Measurements from ENCODE around the gene STAC2. TPM values are rescaled to one million over a fixed set of nuclear protein-coding genes. Genes with fewer than 3 reads are reported as not detected.
A peak's percentile ranks its signal among the peaks of the same experiment; 100 is the strongest.

Gene STAC2
- total RNA-seq, 2 experiments from 2014 or later = not detected

DNA sequence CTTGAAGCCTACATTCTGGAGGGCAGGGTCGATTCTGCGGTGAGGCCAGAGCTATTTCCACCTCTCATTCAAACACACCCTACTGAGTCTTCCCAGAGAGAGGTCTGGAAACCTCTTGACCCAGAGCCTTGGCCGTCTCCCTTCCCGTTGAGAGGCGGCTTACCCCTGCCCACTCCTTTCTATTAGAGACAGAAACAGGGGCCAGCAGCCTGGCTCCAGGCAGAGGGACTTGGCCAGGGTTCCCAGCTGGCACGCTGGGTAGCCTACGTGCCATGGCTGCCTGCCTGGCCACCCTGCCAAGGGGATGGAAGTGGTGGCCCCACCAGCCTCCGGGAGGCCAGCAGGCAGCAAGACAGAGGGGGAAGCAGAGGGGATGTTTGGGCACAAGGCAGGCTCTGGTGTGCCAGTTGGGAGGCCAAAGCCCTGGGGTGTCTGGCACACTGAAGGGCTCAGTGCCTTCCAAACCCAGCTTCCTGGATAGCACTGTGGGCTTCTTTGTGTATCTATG, 6.0 kb downstream of the STAC2 start:
- H3K4me1 Mint-ChIP-seq (ENCODE audit: low read depth) = peaks cover 2% of the 10 kb centered on the region
- POLR2A ChIA-PET = no interaction called here
- intact Hi-C loops (cut with micrococcal nuclease) = no loop called here
- CTCF ChIA-PET = interaction anchor here (0.5 to 1.4 kb wide), 2 partner anchors 10 to 17 kb away, joined by 3 to 5 read pairs; no protein-coding TSS in a partner anchor
- no peak overlapping the region for H3K27ac Mint-ChIP-seq
- no peak overlapping the region for H3K4me3 Mint-ChIP-seq
- no peaks in the 10 kb centered on the region for H3K36me3 Mint-ChIP-seq
- no peaks in the 10 kb centered on the region for H3K9me3 Mint-ChIP-seq
- DNase-seq = no peak
- H3K27me3 Mint-ChIP-seq = peaks cover 31% of the 10 kb centered on the region

DNA sequence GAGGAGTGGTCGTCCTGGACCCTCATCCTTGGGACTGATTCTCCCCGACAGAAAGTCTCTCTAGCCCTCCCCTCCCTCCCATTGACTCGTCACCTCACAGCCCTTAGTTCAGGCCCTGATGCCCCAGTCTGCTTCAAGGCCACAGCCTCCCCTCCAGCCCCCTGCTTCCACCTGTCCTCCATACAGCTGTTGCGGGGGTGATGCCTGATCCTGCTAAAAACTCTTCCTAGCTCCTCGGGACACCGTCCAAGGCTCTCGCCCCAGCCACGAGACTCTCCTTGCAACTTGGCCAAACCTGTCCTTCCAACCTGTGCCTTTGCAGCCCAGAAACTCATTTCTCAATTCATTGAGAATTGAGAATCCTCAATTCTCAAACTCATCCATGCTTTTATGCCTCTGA, 6.8 kb downstream of the STAC2 start:
- peaks cover 2% of the 10 kb centered on the region for H3K4me1 Mint-ChIP-seq (ENCODE audit: low read depth)
- no peak overlapping the region for H3K27ac Mint-ChIP-seq
- POLR2A ChIA-PET = no interaction called here
- no peaks in the 10 kb centered on the region for H3K9me3 Mint-ChIP-seq
- intact Hi-C loops (cut with micrococcal nuclease) = no loop called here
- H3K27me3 Mint-ChIP-seq = peaks cover 26% of the 10 kb centered on the region
- CTCF ChIA-PET = interaction anchor here (1.4 to 2.0 kb wide), 3 partner anchors 18 to 25 kb away, joined by 5 to 8 read pairs (median 7); no protein-coding TSS in a partner anchor
- no peaks in the 10 kb centered on the region for H3K36me3 Mint-ChIP-seq
- H3K4me3 Mint-ChIP-seq = no peak overlapping the region
- DNase-seq = no peak

GRCh38 chr17:39217734-39218369, 7.9 kb downstream of the STAC2 start:
- intact Hi-C loops (cut with micrococcal nuclease) = no loop called here
- POLR2A ChIA-PET = no interaction called here

GRCh38 chr17:39213852-39214251, 11.9 kb downstream of the STAC2 start:
- H3K4me3 Mint-ChIP-seq = no peak overlapping the region
- peaks cover 13% of the 10 kb centered on the region for H3K27me3 Mint-ChIP-seq
- H3K9me3 Mint-ChIP-seq = no peaks in the 10 kb centered on the region
- intact Hi-C loops (cut with micrococcal nuclease) = no loop called here
- no peak overlapping the region for H3K27ac Mint-ChIP-seq
- H3K36me3 Mint-ChIP-seq = no peaks in the 10 kb centered on the region
- DNase-seq = no peak
- peaks cover 13% of the 10 kb centered on the region for H3K4me1 Mint-ChIP-seq (ENCODE audit: low read depth)
- POLR2A ChIA-PET = no interaction called here
- CTCF ChIA-PET = interaction anchor here (14.9 kb wide), 1 partner anchor 26 kb away, joined by 580 read pairs; no protein-coding TSS in a partner anchor

More at GRCh38 chr17:39217734-39218369, 7.9 kb downstream of the STAC2 start:
- Mint-ChIP-seq H3K27me3 (peaks cover 21% of the 10 kb centered on the region), H3K4me3 (peak overlapping the region; percentile 32), H3K9me3 (no peaks in the 10 kb centered on the region), H3K4me1 (ENCODE audit: low read depth) (peaks cover 2% of the 10 kb centered on the region), H3K36me3 (no peaks in the 10 kb centered on the region), H3K27ac (no peak overlapping the region)
- CTCF ChIA-PET = interaction anchor here (0.7 to 2.0 kb wide), 7 partner anchors 12 to 53 kb away, joined by 3 to 8 read pairs (median 4); no protein-coding TSS in a partner anchor
- DNase-seq = no peak

DNA sequence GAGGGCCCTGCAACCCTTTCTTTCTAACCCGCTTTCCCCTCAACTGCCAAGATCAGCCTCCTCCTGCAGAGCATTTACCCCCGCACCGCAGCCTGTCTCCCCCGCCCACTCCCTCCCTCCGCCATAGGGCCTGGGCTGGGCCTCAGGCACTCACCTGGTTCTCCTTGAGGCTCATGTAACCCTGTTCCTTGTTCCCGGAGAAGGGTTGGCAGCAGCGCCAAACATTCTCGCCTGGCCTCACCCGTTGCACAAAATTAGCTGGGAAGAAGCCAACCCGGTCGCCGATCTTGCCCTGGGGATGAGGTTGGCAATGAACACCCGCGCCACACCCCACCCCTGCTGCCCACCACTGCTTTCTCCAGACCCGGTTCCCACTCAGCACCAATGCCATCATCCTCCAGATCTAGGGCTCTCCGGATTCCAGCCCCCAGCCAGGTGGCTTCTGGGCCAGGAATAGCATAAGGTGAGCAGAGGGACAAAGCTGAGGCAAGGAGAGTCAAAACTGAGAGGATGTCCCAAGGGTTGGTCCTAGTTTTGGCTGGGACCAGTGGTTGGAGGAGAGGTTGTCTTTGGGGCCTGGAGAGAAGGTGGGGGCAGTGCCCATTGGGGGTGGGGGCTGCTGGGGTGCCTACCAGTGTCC, 12.8 kb downstream of the STAC2 start:
- Mint-ChIP-seq H3K4me3 (no peak overlapping the region), H3K4me1 (ENCODE audit: low read depth) (peaks cover 19% of the 10 kb centered on the region), H3K27ac (peak overlapping the region; percentile 18), H3K36me3 (no peaks in the 10 kb centered on the region), H3K9me3 (no peaks in the 10 kb centered on the region), H3K27me3 (peaks cover 12% of the 10 kb centered on the region)
- intact Hi-C loops (cut with micrococcal nuclease) = no loop called here
- ChIA-PET POLR2A (no interaction called here), CTCF (interaction anchor here (14.9 kb wide), 1 partner anchor 27 kb away, joined by 580 read pairs; no protein-coding TSS in a partner anchor)
- DNase-seq = no peak

DNA sequence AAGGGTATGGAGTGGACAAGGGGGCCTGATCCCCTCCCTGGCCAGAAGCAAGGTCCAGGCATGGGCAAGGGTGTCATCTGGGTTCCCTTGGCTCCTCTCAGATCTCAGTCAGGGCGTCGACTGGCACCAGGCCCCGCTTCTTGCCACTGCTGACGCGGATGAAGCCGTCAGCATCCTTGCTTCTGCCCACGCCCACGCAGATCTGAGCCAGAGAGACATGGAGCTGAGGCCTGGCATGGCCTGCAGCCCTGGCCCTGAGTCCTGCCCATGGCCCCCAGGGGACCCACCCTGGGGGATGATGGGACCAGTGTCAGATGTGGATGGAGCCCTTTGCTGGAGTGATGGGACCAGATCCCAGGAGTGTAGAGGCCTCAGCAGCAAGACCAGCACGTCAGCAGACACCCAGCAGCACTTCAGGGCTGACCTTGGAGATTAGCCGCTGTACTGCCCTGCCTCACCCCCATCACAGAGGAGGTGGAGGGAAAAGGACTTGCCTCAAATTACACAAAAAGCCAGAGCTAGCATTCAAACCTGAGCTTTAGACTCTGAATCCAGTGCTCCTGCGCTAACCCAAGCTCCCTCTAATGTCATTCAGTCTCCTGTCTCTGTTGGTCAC, 13.4 kb downstream of the STAC2 start:
- H3K4me1 Mint-ChIP-seq (ENCODE audit: low read depth) = peaks cover 21% of the 10 kb centered on the region
- H3K27ac Mint-ChIP-seq = no peak overlapping the region
- DNase-seq = no peak
- H3K27me3 Mint-ChIP-seq = peaks cover 10% of the 10 kb centered on the region
- ChIA-PET POLR2A (no interaction called here), CTCF (interaction anchor here (14.9 kb wide), 1 partner anchor 28 kb away, joined by 580 read pairs; no protein-coding TSS in a partner anchor)
- no peak overlapping the region for H3K4me3 Mint-ChIP-seq
- intact Hi-C loops (cut with micrococcal nuclease) = no loop called here
- no peaks in the 10 kb centered on the region for H3K36me3 Mint-ChIP-seq
- no peaks in the 10 kb centered on the region for H3K9me3 Mint-ChIP-seq

GRCh38 chr17:39210093-39210434, 15.7 kb downstream of the STAC2 start:
- intact Hi-C loops (cut with micrococcal nuclease) = no loop called here
- Mint-ChIP-seq H3K36me3 (peaks cover 2% of the 10 kb centered on the region), H3K4me3 (peak overlapping the region; percentile 12), H3K27ac (no peak overlapping the region), H3K4me1 (ENCODE audit: low read depth) (peaks cover 27% of the 10 kb centered on the region), H3K27me3 (no peaks in the 10 kb centered on the region), H3K9me3 (no peaks in the 10 kb centered on the region)
- POLR2A ChIA-PET = interaction anchor here (1.3 to 2.3 kb wide), 3 partner anchors 10 to 37 kb away, joined by 3 to 8 read pairs (median 6); partner anchors contain the start of gene RPL19
- DNase-seq = no peak
- CTCF ChIA-PET = interaction anchor here (0.6 to 14.9 kb wide), 2 partner anchors 10 to 30 kb away, joined by 3 to 580 read pairs; no protein-coding TSS in a partner anchor

GRCh38 chr17:39209317-39210092, 16.2 kb downstream of the STAC2 start:
- Mint-ChIP-seq H3K9me3 (no peaks in the 10 kb centered on the region), H3K36me3 (peaks cover 7% of the 10 kb centered on the region), H3K27me3 (no peaks in the 10 kb centered on the region), H3K4me3 (no peak overlapping the region), H3K27ac (no peak overlapping the region), H3K4me1 (ENCODE audit: low read depth) (peaks cover 27% of the 10 kb centered on the region)
- CTCF ChIA-PET = interaction anchor here (0.6 to 14.9 kb wide), 5 partner anchors 10 to 45 kb away, joined by 3 to 580 read pairs (median 4); no protein-coding TSS in a partner anchor
- intact Hi-C loops (cut with micrococcal nuclease) = no loop called here
- peak; percentile 83 for DNase-seq
- POLR2A ChIA-PET = interaction anchor here (1.7 to 2.3 kb wide), 2 partner anchors 10 to 35 kb away, joined by 6 to 8 read pairs; partner anchors contain the start of gene RPL19

GRCh38 chr17:39208893-39209292, 16.9 kb downstream of the STAC2 start:
- Mint-ChIP-seq H3K9me3 (no peaks in the 10 kb centered on the region), H3K36me3 (peaks cover 13% of the 10 kb centered on the region), H3K27me3 (no peaks in the 10 kb centered on the region), H3K4me3 (no peak overlapping the region), H3K4me1 (ENCODE audit: low read depth) (peaks cover 29% of the 10 kb centered on the region), H3K27ac (no peak overlapping the region)
- CTCF ChIA-PET = interaction anchor here (0.8 to 14.9 kb wide), 4 partner anchors 31 to 44 kb away, joined by 3 to 580 read pairs (median 4); no protein-coding TSS in a partner anchor
- POLR2A ChIA-PET = interaction anchor here (0.8 to 2.3 kb wide), 3 partner anchors 9 to 41 kb away, joined by 3 to 8 read pairs (median 6); partner anchors contain the start of gene RPL19
- intact Hi-C loops (cut with micrococcal nuclease) = no loop called here
- peak; percentile 31 for DNase-seq

- Mint-ChIP-seq H3K9me3 (no peaks in the 10 kb centered on the region), H3K4me3 (no peak overlapping the region), H3K36me3 (peaks cover 19% of the 10 kb centered on the region), H3K4me1 (ENCODE audit: low read depth) (peaks cover 34% of the 10 kb centered on the region), H3K27me3 (no peaks in the 10 kb centered on the region), H3K27ac (no peak overlapping the region)
- POLR2A ChIA-PET = interaction anchor here (0.8 to 2.3 kb wide), 2 partner anchors 8 to 42 kb away, joined by 3 to 8 read pairs; partner anchors contain the start of gene RPL19
- DNase-seq = peak; percentile 21
- intact Hi-C loops (cut with micrococcal nuclease) = no loop called here
- CTCF ChIA-PET = interaction anchor here (0.9 to 14.9 kb wide), 4 partner anchors 13 to 43 kb away, joined by 4 to 580 read pairs (median 6); no protein-coding TSS in a partner anchor
Observed at GRCh38 chr17:39208136-39208535, 17.6 kb downstream of the STAC2 start.

GRCh38 chr17:39205112-39205526, 20.6 kb downstream of the STAC2 start:
- H3K36me3 Mint-ChIP-seq = peaks cover 46% of the 10 kb centered on the region
- DNase-seq = no peak
- no peaks in the 10 kb centered on the region for H3K9me3 Mint-ChIP-seq
- ChIA-PET CTCF (interaction anchor here (1.2 to 14.9 kb wide), 3 partner anchors 13 to 41 kb away, joined by 3 to 580 read pairs (median 5); no protein-coding TSS in a partner anchor), POLR2A (interaction anchor here (0.7 to 1.0 kb wide), 2 partner anchors 27 to 33 kb away, joined by 4 to 5 read pairs; no protein-coding TSS in a partner anchor)
- H3K27me3 Mint-ChIP-seq = no peaks in the 10 kb centered on the region
- H3K4me3 Mint-ChIP-seq = no peak overlapping the region
- H3K27ac Mint-ChIP-seq = no peak overlapping the region
- peaks cover 50% of the 10 kb centered on the region for H3K4me1 Mint-ChIP-seq (ENCODE audit: low read depth)
- intact Hi-C loops (cut with micrococcal nuclease) = no loop called here
